ENCODE results near the gene NELL1.

Gene NELL1

DNA sequence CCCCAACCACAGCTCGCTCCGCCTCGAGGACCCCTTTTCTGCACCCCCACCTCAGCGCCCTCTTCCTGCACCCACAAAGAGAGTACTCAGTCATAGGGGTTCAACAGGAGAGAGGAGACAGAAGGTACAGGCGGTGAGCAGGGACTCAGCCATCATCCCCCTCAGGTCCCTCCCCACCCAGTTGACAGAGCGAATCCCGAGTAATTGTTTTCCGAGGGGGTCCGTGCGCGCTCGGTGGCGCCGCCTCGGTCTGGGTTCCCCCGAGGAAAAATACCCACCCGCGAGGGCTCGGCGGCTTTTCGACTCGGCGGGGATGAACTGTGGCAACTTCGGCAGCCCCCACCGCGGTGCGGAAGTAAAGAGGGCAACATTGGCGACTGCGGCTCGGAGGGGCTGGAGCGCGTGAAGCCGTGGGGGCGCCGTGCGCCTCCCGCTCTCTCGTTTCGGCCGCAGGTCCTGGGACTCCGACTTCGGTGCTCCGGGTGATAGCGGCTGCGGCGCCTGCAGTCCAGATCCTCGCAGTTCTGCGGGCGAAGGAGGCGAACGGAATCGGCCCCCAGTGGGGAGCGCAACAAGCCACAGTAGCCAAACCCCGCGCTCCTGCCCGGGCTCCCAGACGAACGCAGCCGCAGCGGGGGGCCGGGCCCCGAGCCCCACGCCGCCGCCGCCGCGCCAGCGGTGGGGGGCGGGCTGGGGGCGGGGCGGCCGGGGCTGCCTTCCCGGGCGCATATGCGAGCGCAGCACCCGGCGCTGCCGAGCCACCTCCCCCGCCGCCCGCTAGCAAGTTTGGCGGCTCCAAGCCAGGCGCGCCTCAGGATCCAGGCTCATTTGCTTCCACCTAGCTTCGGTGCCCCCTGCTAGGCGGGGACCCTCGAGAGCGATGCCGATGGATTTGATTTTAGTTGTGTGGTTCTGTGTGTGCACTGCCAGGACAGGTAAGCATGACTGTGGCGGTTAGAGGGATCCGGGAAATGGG, at the start of gene NELL1:
Gene NELL1, plus strand, starts transcription at position 743 of the 976 bp plus-strand sequence.
- peak; percentile 26 for DNase-seq (ENCODE audit: low read depth, low spot score)

DNA sequence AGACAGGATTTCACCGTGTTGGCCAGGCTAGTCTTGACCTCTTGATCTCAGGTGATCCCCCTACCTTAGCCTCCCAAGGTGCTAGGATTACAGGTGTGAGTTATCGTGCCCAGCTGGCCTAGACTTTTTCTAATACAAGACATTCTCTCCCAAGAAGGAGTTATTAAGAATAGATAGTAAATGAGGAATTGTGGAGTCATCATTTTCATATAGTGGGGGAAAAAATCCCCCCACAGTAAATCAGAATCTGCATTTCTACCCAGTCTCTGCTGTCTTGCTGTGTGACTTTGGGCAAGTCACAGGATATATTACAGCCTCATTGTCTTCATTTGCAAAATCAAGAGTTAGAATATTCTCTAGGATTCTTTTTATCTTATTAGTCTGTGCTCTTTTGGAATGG, 48.4 kb upstream of the NELL1 start:
- no peak for DNase-seq (ENCODE audit: low read depth, low spot score)

DNA sequence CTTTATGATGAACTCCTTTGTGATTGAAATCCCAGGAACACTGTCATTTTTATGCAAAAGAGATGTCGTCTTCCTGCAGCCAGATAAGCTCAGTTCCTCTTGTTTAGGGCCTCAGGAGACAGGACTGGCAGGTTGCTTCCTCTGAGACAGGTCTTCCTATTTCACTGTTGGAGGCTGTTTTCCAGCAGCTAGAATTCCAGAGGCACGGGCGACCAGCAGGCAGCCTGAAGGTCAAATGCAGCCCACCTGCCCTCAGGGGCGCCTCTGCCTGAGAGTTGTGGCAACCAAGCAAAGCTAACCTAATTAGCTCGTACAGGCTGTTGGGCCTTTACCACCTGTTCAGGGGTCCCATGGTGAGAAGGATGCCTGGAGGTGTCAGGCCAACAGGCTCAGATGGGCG, 47.7 kb upstream of the NELL1 start:
- no peak for DNase-seq (ENCODE audit: low read depth, low spot score)

DNA sequence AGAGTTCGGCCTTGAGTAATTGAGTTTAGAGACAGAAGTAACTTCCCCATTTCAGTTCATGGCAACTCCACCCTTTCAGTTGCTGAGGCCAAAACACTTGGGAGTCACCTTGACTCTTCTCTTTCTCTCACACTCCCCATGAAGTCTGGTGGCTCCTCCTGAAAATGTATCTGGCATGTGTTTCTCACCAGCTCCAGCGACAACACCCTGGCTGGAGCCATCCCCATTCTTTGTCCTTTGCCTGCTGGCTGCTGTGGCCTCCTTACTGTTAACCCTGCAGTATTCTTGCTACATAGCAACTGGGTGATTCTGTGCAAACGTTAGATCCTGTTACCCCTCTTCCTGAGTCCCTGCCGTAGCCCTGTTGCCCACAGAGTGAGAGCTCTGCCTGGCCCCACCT, 46.1 kb upstream of the NELL1 start:
- no peak for DNase-seq (ENCODE audit: low read depth, low spot score)

DNA sequence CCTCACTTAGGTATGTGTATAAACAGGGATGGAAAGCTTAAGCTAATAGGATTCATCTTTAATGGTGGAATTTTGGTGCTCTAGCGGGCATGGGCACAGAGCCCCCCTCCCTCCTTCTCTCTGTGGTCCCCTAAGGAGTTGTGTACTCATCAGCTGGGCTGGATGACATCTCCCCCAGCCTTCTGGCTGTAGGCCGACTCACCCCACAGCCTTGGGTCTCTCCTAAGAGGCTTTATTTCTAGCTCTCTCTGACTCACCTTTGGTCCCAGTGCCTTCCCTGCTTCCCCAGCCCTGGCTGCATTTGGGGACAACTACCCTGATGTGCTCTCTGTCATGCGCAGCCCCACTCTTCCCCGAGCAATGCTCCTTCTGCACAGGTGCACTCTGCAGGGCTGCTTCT, 43.1 kb upstream of the NELL1 start:
- DNase-seq (ENCODE audit: low read depth, low spot score), result no peak

DNA sequence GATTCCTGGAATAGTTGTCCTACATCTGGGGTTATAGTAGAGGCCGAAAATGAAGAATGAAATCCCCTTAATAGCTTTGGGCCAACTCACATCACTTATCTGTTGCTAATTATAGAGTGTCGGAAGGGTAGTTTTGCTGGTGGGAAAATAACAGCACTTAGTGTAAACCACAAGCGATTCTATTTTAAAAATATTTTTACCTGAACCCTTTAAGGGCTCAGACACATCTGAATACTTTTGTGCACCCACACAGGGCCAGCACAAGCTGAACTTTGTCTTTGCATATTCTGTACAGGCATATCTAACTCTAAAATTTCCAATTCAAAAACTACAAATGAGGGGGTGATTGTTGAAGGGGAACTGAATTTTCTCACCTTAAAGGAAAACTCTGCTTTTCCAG, 42.4 kb upstream of the NELL1 start:
- DNase-seq (ENCODE audit: low read depth, low spot score), result no peak

DNA sequence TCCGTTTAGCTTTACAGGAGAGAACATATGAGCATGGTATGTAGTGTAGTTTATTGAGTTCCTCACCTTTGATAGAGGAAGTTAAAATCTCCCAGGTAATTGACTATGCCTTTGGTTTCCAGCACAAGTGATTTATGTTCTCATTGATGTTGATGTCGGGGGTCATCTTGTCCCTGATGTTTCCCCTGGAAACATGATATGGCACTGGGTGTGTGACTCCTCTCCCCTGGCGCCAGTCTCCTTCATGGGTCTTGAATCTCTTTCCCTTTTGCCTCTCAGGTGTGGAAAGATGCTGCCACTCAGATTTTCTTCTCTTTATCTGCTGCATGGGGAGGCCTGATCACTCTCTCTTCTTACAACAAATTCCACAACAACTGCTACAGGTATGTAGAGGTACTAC, 41.7 kb upstream of the NELL1 start:
- no peak for DNase-seq (ENCODE audit: low read depth, low spot score)

DNA sequence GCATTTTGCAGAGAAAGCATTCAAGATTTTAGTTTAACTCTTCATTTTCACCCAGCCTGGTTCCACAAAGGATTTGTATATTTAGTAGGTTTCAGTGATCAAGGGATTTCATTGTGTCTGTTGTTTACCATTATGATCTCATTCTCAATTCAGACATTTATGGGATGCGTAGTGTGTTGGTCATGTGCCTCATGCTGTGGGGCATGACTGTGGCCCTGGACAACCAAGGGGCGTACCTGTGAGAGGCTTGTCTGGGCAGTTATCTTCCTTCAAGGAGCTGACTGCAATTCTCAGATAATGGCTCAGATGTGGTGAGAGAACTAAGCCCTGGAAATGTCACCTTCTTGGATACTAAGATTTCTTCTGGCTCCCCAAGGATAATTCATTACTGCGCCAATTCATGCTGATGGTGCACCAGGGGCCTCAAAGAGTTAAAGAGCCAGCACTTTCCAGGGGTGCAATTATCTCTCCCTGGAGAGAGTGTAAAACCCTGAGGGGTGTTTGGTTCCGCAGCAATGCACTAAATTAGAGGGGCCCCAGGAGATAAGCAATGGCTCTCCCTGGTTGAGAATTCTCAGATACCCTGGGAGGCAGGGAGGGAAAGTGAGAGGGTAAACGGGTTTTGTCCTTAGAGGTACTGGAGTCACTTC, 37.7 kb upstream of the NELL1 start:
- no peak for DNase-seq (ENCODE audit: low read depth, low spot score)

GRCh38 chr11:20632169-20632532, 37.2 kb upstream of the NELL1 start:
- no peak for DNase-seq (ENCODE audit: low read depth, low spot score)

DNA sequence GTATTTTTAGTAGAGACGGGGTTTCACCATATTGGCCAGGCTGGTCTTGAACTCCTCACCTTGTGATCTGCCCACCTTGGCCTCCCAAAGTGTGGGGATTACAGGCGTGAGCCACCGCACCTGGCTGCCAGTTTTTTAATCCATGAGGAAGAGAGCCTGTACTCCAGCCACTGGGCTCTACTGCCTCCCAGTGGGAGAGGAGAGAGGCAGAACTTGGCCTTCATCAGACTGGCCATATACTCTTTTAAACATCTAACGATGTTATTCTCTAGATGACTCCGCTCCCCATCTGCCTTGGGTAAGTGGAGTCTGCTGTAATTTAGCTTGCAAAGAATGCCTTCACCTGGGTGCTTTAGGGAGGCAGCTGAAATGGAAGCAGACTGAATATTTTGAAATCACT, 35.3 kb upstream of the NELL1 start:
- DNase-seq (ENCODE audit: low read depth, low spot score), result no peak

GRCh38 chr11:20634781-20635180, 34.6 kb upstream of the NELL1 start:
- DNase-seq (ENCODE audit: low read depth, low spot score), result no peak

DNA sequence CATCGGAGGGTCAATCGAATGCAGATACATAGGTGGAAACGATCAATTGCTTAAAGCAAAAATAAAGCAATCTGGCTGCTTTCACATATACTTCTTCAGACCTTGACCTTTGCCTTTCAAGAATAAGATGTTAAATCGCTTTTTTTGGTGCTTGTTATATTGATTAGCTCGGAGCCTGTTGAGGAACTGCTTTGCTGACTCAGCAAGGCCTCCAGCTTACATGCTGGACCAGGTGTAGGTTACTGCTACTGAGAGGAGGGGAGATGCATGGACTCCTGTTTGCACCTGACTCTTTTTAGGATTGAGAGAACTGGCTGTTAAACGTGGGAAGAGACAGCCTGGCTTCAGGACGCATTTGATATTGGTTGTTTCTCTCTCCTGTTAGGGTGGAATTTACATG, 31.3 kb upstream of the NELL1 start:
- no peak for DNase-seq (ENCODE audit: low read depth, low spot score)

GRCh38 chr11:20639688-20640087, 29.7 kb upstream of the NELL1 start:
- DNase-seq (ENCODE audit: low read depth, low spot score), result no peak

DNA sequence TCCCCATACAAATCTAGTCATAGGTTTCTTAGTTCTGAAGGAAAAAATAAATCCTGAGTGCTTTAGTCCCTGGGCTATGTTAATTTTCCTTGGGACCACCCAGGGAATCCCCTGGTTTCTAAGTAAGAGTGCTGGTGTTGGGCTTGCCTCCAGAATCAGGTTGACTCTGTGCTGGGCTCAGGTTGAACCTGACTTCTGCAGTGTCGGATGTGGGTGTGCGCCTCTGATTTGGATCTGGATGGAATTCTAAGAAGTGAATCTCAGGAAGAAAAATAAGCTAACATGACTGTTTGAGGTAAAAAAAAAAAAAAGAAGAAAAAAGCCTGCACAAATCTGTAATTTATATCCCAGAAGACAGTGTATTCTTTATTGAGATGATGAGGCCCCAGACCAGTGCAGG, 29.0 kb upstream of the NELL1 start:
- DNase-seq (ENCODE audit: low read depth, low spot score), result no peak

GRCh38 chr11:20644360-20644759, 25.0 kb upstream of the NELL1 start:
- no peak for DNase-seq (ENCODE audit: low read depth, low spot score)

GRCh38 chr11:20647976-20648565, 21.3 kb upstream of the NELL1 start:
- peak; percentile 71 for DNase-seq (ENCODE audit: low read depth, low spot score)

GRCh38 chr11:20652150-20652806, 17.1 kb upstream of the NELL1 start:
- DNase-seq (ENCODE audit: low read depth, low spot score), result no peak

GRCh38 chr11:20654038-20654437, 15.3 kb upstream of the NELL1 start:
- no peak for DNase-seq (ENCODE audit: low read depth, low spot score)

- no peak for DNase-seq (ENCODE audit: low read depth, low spot score)
Observed at GRCh38 chr11:20656901-20657300, 12.5 kb upstream of the NELL1 start.

DNA sequence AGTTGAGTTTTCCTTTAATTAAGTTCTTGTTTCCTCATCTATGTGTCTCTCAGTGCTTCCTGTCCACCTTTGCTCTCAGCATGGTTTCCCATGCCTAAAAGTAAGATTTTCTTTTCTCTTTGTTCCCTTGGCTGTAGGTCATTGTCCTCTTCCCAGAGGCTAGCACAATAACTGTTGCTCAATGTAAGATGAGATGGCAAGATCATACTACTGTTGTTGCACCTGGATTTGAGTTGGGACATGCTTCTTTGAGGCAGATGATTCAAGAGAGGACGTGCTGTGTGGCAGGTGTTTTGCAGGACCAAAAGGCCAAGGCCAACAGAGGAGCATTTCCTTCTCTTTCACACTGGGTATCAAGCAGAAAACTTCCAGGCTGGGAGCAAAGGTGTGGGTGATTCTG, 11.3 kb upstream of the NELL1 start:
- no peak for DNase-seq (ENCODE audit: low read depth, low spot score)

GRCh38 chr11:20661445-20661844, 7.9 kb upstream of the NELL1 start:
- no peak for DNase-seq (ENCODE audit: low read depth, low spot score)

- DNase-seq (ENCODE audit: low read depth, low spot score), result no peak
Observed at GRCh38 chr11:20661850-20662249, 7.5 kb upstream of the NELL1 start.

Data from astrocyte of the hippocampus (primary cell).